ENCODE measurements around the gene SYCP2.

DNA sequence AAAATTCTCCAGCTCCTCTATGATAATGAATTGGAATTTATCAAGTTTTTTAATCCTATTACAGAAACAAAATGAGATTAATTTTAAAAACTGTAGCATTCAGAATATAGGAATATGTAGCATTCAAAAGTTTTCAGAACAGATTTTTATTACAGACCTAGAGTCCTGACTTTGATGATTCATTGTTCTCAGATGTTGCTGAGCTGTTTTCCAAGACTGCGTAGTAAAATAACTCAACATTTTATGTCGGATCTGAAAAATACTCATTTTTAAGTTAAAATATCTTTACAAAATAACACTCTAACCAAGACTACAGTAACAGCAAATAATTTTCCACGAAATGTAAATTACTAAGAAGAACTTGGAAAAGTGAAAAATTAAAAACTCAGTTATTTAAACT, 67.1 kb downstream of the SYCP2 start:
- no peak for TF ChIP-seq GATA2 (IDR thresholded peaks at IDR 0.05; ENCODE audit: low read depth, low read length)
- TF ChIP-seq GATA3 (IDR thresholded peaks at IDR 0.05; ENCODE audit: low read depth, low read length): no peak
